Measurements from ENCODE around the gene TRAPPC2L.
A peak's percentile ranks its signal among the peaks of the same experiment; 100 is the strongest.

The TRAPPC2L gene

GRCh38 chr16:88855176-88855575 lies 1.8 kb upstream of the TRAPPC2L start:
- DNase-seq (ENCODE audit: extremely low spot score, insufficient read length, low read depth) = no peak
- no peak for FAIRE-seq

GRCh38 chr16:88855736-88856121 lies 1.2 kb upstream of the TRAPPC2L start:
- FAIRE-seq = no peak

GRCh38 chr16:88856122-88856827 lies 652 bp upstream of the TRAPPC2L start:
- DNase-seq (ENCODE audit: extremely low spot score, insufficient read length, low read depth) = no peak

More at GRCh38 chr16:88855736-88856121, 1.2 kb upstream of the TRAPPC2L start:
- DNase-seq (ENCODE audit: extremely low spot score, insufficient read length, low read depth) = no peak

GRCh38 chr16:88857728-88858339 lies 907 bp downstream of the TRAPPC2L start:
- FAIRE-seq (peak; percentile 93), DNase-seq (ENCODE audit: extremely low spot score, insufficient read length, low read depth) (peak; percentile 69)

More at GRCh38 chr16:88856122-88856827, 652 bp upstream of the TRAPPC2L start:
- FAIRE-seq = no peak

GRCh38 chr16:88859381-88860091 lies 2.6 kb downstream of the TRAPPC2L start:
- FAIRE-seq (no peak), DNase-seq (ENCODE audit: extremely low spot score, insufficient read length, low read depth) (no peak)

- no peak for DNase-seq (ENCODE audit: extremely low spot score, insufficient read length, low read depth)
- FAIRE-seq = no peak
Observed at GRCh38 chr16:88861359-88861758, 4.4 kb downstream of the TRAPPC2L start.

GRCh38 chr16:88862968-88863367 lies 6.0 kb downstream of the TRAPPC2L start:
- FAIRE-seq (no peak), DNase-seq (ENCODE audit: extremely low spot score, insufficient read length, low read depth) (no peak)

GRCh38 chr16:88863426-88863825 lies 6.5 kb downstream of the TRAPPC2L start:
- DNase-seq (ENCODE audit: extremely low spot score, insufficient read length, low read depth) = no peak
- no peak for FAIRE-seq

GRCh38 chr16:88864099-88864498 lies 7.2 kb downstream of the TRAPPC2L start:
- FAIRE-seq = no peak
- no peak for DNase-seq (ENCODE audit: extremely low spot score, insufficient read length, low read depth)

GRCh38 chr16:88864521-88864920 lies 7.6 kb downstream of the TRAPPC2L start:
- DNase-seq (ENCODE audit: extremely low spot score, insufficient read length, low read depth) (no peak), FAIRE-seq (no peak)

GRCh38 chr16:88865310-88865709 lies 8.4 kb downstream of the TRAPPC2L start:
- FAIRE-seq (no peak), DNase-seq (ENCODE audit: extremely low spot score, insufficient read length, low read depth) (no peak)

- DNase-seq (ENCODE audit: extremely low spot score, insufficient read length, low read depth) (no peak), FAIRE-seq (no peak)
Observed at GRCh38 chr16:88865742-88866141, 8.8 kb downstream of the TRAPPC2L start.

GRCh38 chr16:88866151-88866920 lies 9.4 kb downstream of the TRAPPC2L start, which contains the start of gene PABPN1L:
PABPN1L (minus strand) TSS chr16:88866660; CDS start chr16:88866606, 54 bp downstream.
- DNase-seq (ENCODE audit: extremely low spot score, insufficient read length, low read depth) (no peak), FAIRE-seq (no peak)

GRCh38 chr16:88867581-88868246 lies 10.8 kb downstream of the TRAPPC2L start:
- DNase-seq (ENCODE audit: extremely low spot score, insufficient read length, low read depth) (no peak), FAIRE-seq (no peak)

GRCh38 chr16:88868974-88869672 lies 12.2 kb downstream of the TRAPPC2L start:
- FAIRE-seq (no peak), DNase-seq (ENCODE audit: extremely low spot score, insufficient read length, low read depth) (no peak)

GRCh38 chr16:88869673-88869980 lies 12.7 kb downstream of the TRAPPC2L start:
- FAIRE-seq (no peak), DNase-seq (ENCODE audit: extremely low spot score, insufficient read length, low read depth) (no peak)

- FAIRE-seq (no peak), DNase-seq (ENCODE audit: extremely low spot score, insufficient read length, low read depth) (no peak)
Observed at GRCh38 chr16:88870608-88871348, 13.9 kb downstream of the TRAPPC2L start.

GRCh38 chr16:88871349-88871702 lies 14.4 kb downstream of the TRAPPC2L start:
- no peak for DNase-seq (ENCODE audit: extremely low spot score, insufficient read length, low read depth)
- no peak for FAIRE-seq

Measured in GM18507 (cell line).